ENCODE data around the gene ELFN2. TPM values are rescaled to one million over a fixed set of nuclear protein-coding genes. Genes with fewer than 3 reads are reported as not detected.

The ELFN2 gene
- total and polyA plus RNA-seq, 2 of the 13 experiments (the other 11 are each of a cell fraction or from before 2014, with no cell fraction given) = 0.01 TPM; not detected in 1

- TF ChIP-seq ZNF253 (CRISPR knock-in tag; IDR thresholded peaks at IDR 0.05; ENCODE audit: borderline replicate concordance) = no peak
- TF ChIP-seq ZBTB40 (IDR thresholded peaks at IDR 0.05) = no peak
- no peak; the same call in 1 of the 2 replicates for TF ChIP-seq ZBTB40 (CRISPR knock-in tag; IDR thresholded peaks at IDR 0.05)
- TF ChIP-seq ZNF205 (CRISPR knock-in tag; IDR thresholded peaks at IDR 0.05) = 0 out of 2 replicates have a peak, but pooled peaks have one; percentile 72
- no peak for TF ChIP-seq ZNF678 (CRISPR knock-in tag; IDR thresholded peaks at IDR 0.05)
- no peak for TF ChIP-seq ZNF3 (CRISPR knock-in tag; IDR thresholded peaks at IDR 0.05)
- no peak for TF ChIP-seq KAT2B (IDR thresholded peaks at IDR 0.05; ENCODE audit: borderline replicate concordance, low read depth, low read length)
- TF ChIP-seq RAD51 (IDR thresholded peaks at IDR 0.05; ENCODE audit: borderline replicate concordance) = no peak
- TF ChIP-seq ETV6 (CRISPR knock-in tag; conservative IDR thresholded peaks at IDR 0.05) = no peak
- no peak for TF ChIP-seq ZNF180 (CRISPR knock-in tag; IDR thresholded peaks at IDR 0.05; ENCODE audit: borderline replicate concordance, low read depth)
- TF ChIP-seq MTERF4 (CRISPR knock-in tag; IDR thresholded peaks at IDR 0.05) = 0 out of 2 replicates have a peak, but pooled peaks have one; percentile 43
- TF ChIP-seq ZNF138 (CRISPR knock-in tag; IDR thresholded peaks at IDR 0.05; ENCODE audit: low read depth) = no peak
- peak; percentile 83; the same call in 1 of the 2 replicates for TF ChIP-seq KDM6A (CRISPR knock-in tag; IDR thresholded peaks at IDR 0.05; ENCODE audit: low read depth)
- TF ChIP-seq ZNF7 (CRISPR knock-in tag; IDR thresholded peaks at IDR 0.05) = peak; percentile 93
- no peak for TF ChIP-seq ZNF781 (CRISPR knock-in tag; IDR thresholded peaks at IDR 0.05; ENCODE audit: borderline replicate concordance, not compliant biosample characterization)
- peak; percentile 86; the same call in 1 of the 2 replicates for TF ChIP-seq KDM1A (CRISPR knock-in tag; IDR thresholded peaks at IDR 0.05)
- no peak for TF ChIP-seq THAP7 (CRISPR knock-in tag; IDR thresholded peaks at IDR 0.05)
- peak in 1 of 2 experiments; percentile 56; a peak in 1 of 4 replicates for TF ChIP-seq KLF16 (CRISPR knock-in tag; IDR thresholded peaks at IDR 0.05)
- peak; percentile 63; the same call in 1 of the 2 replicates for TF ChIP-seq ZKSCAN8 (CRISPR knock-in tag; IDR thresholded peaks at IDR 0.05; ENCODE audit: borderline replicate concordance)
- TF ChIP-seq ZNF550 (CRISPR knock-in tag; IDR thresholded peaks at IDR 0.05; ENCODE audit: borderline replicate concordance) = no peak
These were observed 27.8 kb upstream of the ELFN2 start (continued) for GRCh38 chr22:37454857-37455686.

Measured in HepG2 (cell line).